ENCODE measurements around the gene ME3.

- TF ChIP-seq MAX (IDR thresholded peaks at IDR 0.05) = no peak
- TF ChIP-seq REST (IDR thresholded peaks at IDR 0.05; ENCODE audit: low read depth) = no peak
- TF ChIP-seq RAD21 (IDR thresholded peaks at IDR 0.05; ENCODE audit: low read depth) = no peak
- no peak for TF ChIP-seq FOXM1 (IDR thresholded peaks at IDR 0.05; ENCODE audit: borderline replicate concordance, low read depth)
- no peak for TF ChIP-seq YY1 (IDR thresholded peaks at IDR 0.05; ENCODE audit: low read depth)
- TF ChIP-seq TCF12 (IDR thresholded peaks at IDR 0.05; ENCODE audit: low read depth) = no peak
- TF ChIP-seq EP300 (IDR thresholded peaks at IDR 0.05; ENCODE audit: borderline replicate concordance) = no peak
- no peak for TF ChIP-seq CEBPB (IDR thresholded peaks at IDR 0.05)
Measured at GRCh38 chr11:86606270-86606835, 66.1 kb downstream of the ME3 start.

All from Ishikawa (cell line).